Heart left ventricle (tissue), 16 donors: Measurements from ENCODE around the gene AMDHD1. TPM values are rescaled to one million over a fixed set of nuclear protein-coding genes. Genes with fewer than 3 reads are reported as not detected.

ENCODE experiments used
- ATAC-seq, 4 donors: fragments of 200-7000 bp; cut with Tn5 transposase; one replicate each; pipeline ENCODE4 v1.9.1; 2020 to 2022; ENCODE audit warnings: moderate library complexity in 4 of 4, mild to moderate bottlenecking in 3 of 4, moderate number of reproducible peaks in 1 of 4
- DNase-seq, 5 donors: peaks; one replicate each; pipeline ENCODE4 v3.0.0-alpha.2; 2020
- H3K27ac ChIP-seq, 12 donors: fragments of 200-600 bp; sonication (generic) in 4 of 12; one replicate each; pipeline versions ENCODE4 v1.5.0 to v1.8.0; 2016 to 2022; ENCODE audit warnings: mild to moderate bottlenecking in 2 of 12
- H3K27me3 ChIP-seq, 9 donors: fragments of 200-600 bp; sonication (generic) in 2 of 9; one replicate each; pipeline versions ENCODE4 v1.5.1 to v1.8.0; 2016 to 2022; ENCODE audit warnings: mild to moderate bottlenecking in 3 of 9
- H3K36me3 ChIP-seq, 9 donors: fragments of 200-600 bp; sonication (generic) in 2 of 9; one replicate each; pipeline versions ENCODE4 v1.5.0 to v1.8.0; 2018 to 2022; ENCODE audit warnings: mild to moderate bottlenecking in 2 of 9
- H3K4me1 ChIP-seq, 12 donors: fragments of 200-600 bp; sonication (generic) in 4 of 12; one replicate each; pipeline versions ENCODE4 v1.5.0 to v1.8.0; 2016 to 2022; ENCODE audit warnings: mild to moderate bottlenecking in 3 of 12
- H3K4me3 ChIP-seq, 12 donors: fragments of 200-600 bp; sonication (generic) in 4 of 12; one replicate each; pipeline versions ENCODE4 v1.5.0 to v1.8.0; 2017 to 2022; ENCODE audit warnings: mild to moderate bottlenecking in 9 of 12, moderate library complexity in 4 of 12
- H3K9me3 ChIP-seq, 12 donors: fragments of 200-600 bp; sonication (generic) in 4 of 12; one replicate each; pipeline versions ENCODE4 v1.5.0 to v1.8.0; 2016 to 2022; ENCODE audit warnings: mild to moderate bottlenecking in 1 of 12
- CTCF ChIP-seq, 12 donors: fragments of 200-600 bp; sonication (generic) in 4 of 12; IDR thresholded peaks; one replicate each; pipeline versions ENCODE4 v1.5.0 to v1.8.0; 2018 to 2022; ENCODE audit warnings: antibody characterized with exemption in 12 of 12, mild to moderate bottlenecking in 5 of 12
- POLR2A ChIP-seq, 2 donors: fragments of 450-650 bp; IDR thresholded peaks; one replicate each; pipeline ENCODE4 v1.6.1; 2017; ENCODE audit warnings: antibody characterized with exemption in 2 of 2, mild to moderate bottlenecking in 2 of 2, moderate library complexity in 2 of 2
- WGBS, 4 donors: extraction: QIAGEN DNeasy Blood & Tissue Kit in 2 of 4; methylation state at CpG; one replicate each; pipeline versions ENCODE4 v1.1.5 to v1.1.7; 2013 to 2018; 5-methylcytosine and 5-hydroxymethylcytosine counted together
- intact Hi-C, 10 donors: fragments of 100-400 bp; cut with DNase I; formaldehyde crosslinking; loops; one replicate each; pipeline versions ENCODE4 v1.11.1 to v1.14.2; 2022
- polyA plus RNA-seq, 2 donors: library from polyadenylated mRNA; stranded (reverse); fragments of 200-250 nt; gene quantifications; one replicate each; pipeline ENCODE4 v1.2.3, GENCODE V29; 2013
- total RNA-seq, 9 donors: library from RNA; depleted of rRNA in 2 of 9; stranded (reverse); fragments of >200 nt in 2 of 9; fragmentation: NEBNext Ultra II Directional in 3 of 9; extraction: Animal tissue kit (Norgen Biotek cat#: 25700) in 3 of 9; gene quantifications; one replicate each; pipeline versions ENCODE4 v1.1.0 to v1.2.4, GENCODE V29; 2016 to 2023
- donor health status: ischemic (EF 13 %, LVEDD 7.1; RV severe dilation, severe dysfunction).
- donor health status: healthy with polysubstance abuse.
- donor health status: DM: no; HTN: yes; CAD: no.
- donor health status: DM: no; HTN: no; CAD: no.
- donor health status: ischemic (EF 25% LVEDD 6.9; RV normal size, moderate dysfunction).
- donor health status: ischemic (EF 25% LVEDD 5.7; RV mildly dilated, moderate dysfunction).
- donor health status: healthy.
- donor health status: DM: yes; HTN: yes; CAD: no.
- donor health status: ischemic (EF 35%, LVEDD 5.7; RV mildly dilated, moderate dysfunction).
- donor health status: nonischemic (EF 11% LVEDD 7.7; RV severe dilation, severe dysfunction).
- donor health status: DM: yes; HTN: yes; CAD: no.
- donor health status: PGD.
- donor health status: ischemic (EF 29% LVEDD 5.4; RV normal size, mild dysfunction).
- donor health status: nonischemic (EF 23%, LVEDD 6.1; RV moderate dilation, normal function).

Gene AMDHD1
- total and polyA plus RNA-seq, 11 donors = 0.20 to 1.1 (median 0.55) TPM

GRCh38 chr12:95940514-95940913 lies 2.6 kb upstream of the AMDHD1 start:
- intact Hi-C loops = no loop called here
- no peak for TF ChIP-seq POLR2A (IDR thresholded peaks at IDR 0.05)
- Histone ChIP-seq H3K36me3 (no peaks in the 10 kb centered on the region), H3K4me3 (no peak overlapping the region), H3K27ac (no peak overlapping the region), H3K4me1 (peaks cover 0 to 14% (median 6%) of the 10 kb centered on the region in 12 donors), H3K9me3 (no peaks in the 10 kb centered on the region), H3K27me3 (no peaks in the 10 kb centered on the region)
- 77 to 85% (median 80%) methylated on average over 6 of the region's 6 CpGs for WGBS, 4 donors
- DNase-seq (no peak), ATAC-seq (no peak)

- intact Hi-C loops = loop anchor here in 1 of 10 donors (2.0 kb wide), 1 partner anchor 349 kb away; no protein-coding TSS in a partner anchor
- peak overlapping the region; percentile 20 to 90 (median 74) for H3K27ac ChIP-seq
- H3K36me3 ChIP-seq = no peaks in the 10 kb centered on the region
Measured at GRCh38 chr12:95942101-95942523, 1.0 kb upstream of the AMDHD1 start.

GRCh38 chr12:95942524-95943329 lies 404 bp upstream of the AMDHD1 start, which contains the start of gene CCDC38:
TSS of gene CCDC38 (minus strand) at chr12:95942614. CDS start at chr12:95936509, 6,105 bp downstream.
- peak within 1 kb of the TSS; percentile 20 to 90 (median 74) for H3K27ac ChIP-seq
- ATAC-seq = peak; percentile 90 to 99 (median 96)
- DNase-seq = peak; percentile 72 to 85 (median 80)
- no peaks in the 10 kb centered on the region for H3K36me3 ChIP-seq
- peak within 1 kb of the TSS; percentile 62 to 92 (median 76) for H3K4me3 ChIP-seq
- TF ChIP-seq CTCF (IDR thresholded peaks at IDR 0.05) = no peak
- no peak for TF ChIP-seq POLR2A (IDR thresholded peaks at IDR 0.05)
- no peaks in the 10 kb centered on the region for H3K9me3 ChIP-seq
- no peaks in the 10 kb centered on the region for H3K27me3 ChIP-seq
- intact Hi-C loops = loop anchor here in 1 of 10 donors (2.0 kb wide), 1 partner anchor 350 kb away; no protein-coding TSS in a partner anchor
- peaks cover 0 to 14% (median 6%) of the 10 kb centered on the region in 12 donors for H3K4me1 ChIP-seq
- WGBS, 4 donors = 1% methylated on average over 22 to 51 of the region's 51 CpGs

More at GRCh38 chr12:95942101-95942523, 1.0 kb upstream of the AMDHD1 start:
- TF ChIP-seq CTCF (IDR thresholded peaks at IDR 0.05) = no peak
- TF ChIP-seq POLR2A (IDR thresholded peaks at IDR 0.05) = no peak
- DNase-seq (no peak), ATAC-seq (no peak)
- no peaks in the 10 kb centered on the region for H3K27me3 ChIP-seq
- peak overlapping the region; percentile 62 to 92 (median 76) for H3K4me3 ChIP-seq
- H3K4me1 ChIP-seq = peaks cover 0 to 14% (median 6%) of the 10 kb centered on the region in 12 donors
- no peaks in the 10 kb centered on the region for H3K9me3 ChIP-seq
- 17 to 28% (median 18%) methylated on average over 9 to 13 of the region's 13 CpGs for WGBS, 4 donors

GRCh38 chr12:95944108-95944704 lies 1.1 kb downstream of the AMDHD1 start:
- Histone ChIP-seq H3K27ac (no peak overlapping the region), H3K4me1 (peaks cover 0 to 14% (median 6%) of the 10 kb centered on the region in 12 donors), H3K4me3 (peak overlapping the region in 1 of 12 donors; percentile 90), H3K27me3 (no peaks in the 10 kb centered on the region), H3K36me3 (no peaks in the 10 kb centered on the region), H3K9me3 (no peaks in the 10 kb centered on the region)
- DNase-seq (no peak), ATAC-seq (no peak)
- intact Hi-C loops = no loop called here
- WGBS, 4 donors = 87 to 94% (median 91%) methylated on average over 10 of the region's 10 CpGs
- no peak for TF ChIP-seq POLR2A (IDR thresholded peaks at IDR 0.05)
- no peak for TF ChIP-seq CTCF (IDR thresholded peaks at IDR 0.05)
